HepG2 (cell line): ENCODE measurements around the gene NKX2-3.

Experiments
- ARHGAP35 ChIP-seq: sonication (generic); formaldehyde crosslinking; IDR thresholded peaks from 2 replicates; pipeline ENCODE4 v1.9.0; 2022; ENCODE audit warnings: mild to moderate bottlenecking, inconsistent platforms, moderate library complexity, missing genetic modification reagents, borderline replicate concordance
- CTCF ChIP-seq: sonication (generic); formaldehyde crosslinking; IDR thresholded peaks from 2 replicates; pipeline ENCODE4 v1.5.0; 2020; ENCODE audit warnings: mild to moderate bottlenecking, missing genetic modification reagents, moderate library complexity
- MAX ChIP-seq: IDR thresholded peaks from 2 replicates; pipeline ENCODE4 v1.6.1; 2012; ENCODE audit warnings: inconsistent platforms
- PREB ChIP-seq: sonication (generic); formaldehyde crosslinking; IDR thresholded peaks from 2 replicates; pipeline ENCODE4 v1.4.0; 2020; ENCODE audit warnings: missing genetic modification reagents
- RBAK ChIP-seq: sonication (generic); formaldehyde crosslinking; IDR thresholded peaks from 2 replicates; pipeline ENCODE4 v1.5.1; 2020; ENCODE audit warnings: mild to moderate bottlenecking, missing genetic modification reagents
- U2AF1 ChIP-seq: fragments of 200-400 bp; formaldehyde crosslinking; optimal IDR thresholded peaks from 2 replicates; pipeline ENCODE3; 2017; ENCODE audit warnings: mild to moderate bottlenecking, low read depth, low read length
- ZNF234 ChIP-seq: sonication (generic); formaldehyde crosslinking; conservative IDR thresholded peaks from 2 replicates; pipeline ENCODE4 v1.5.1; 2020; ENCODE audit warnings: mild to moderate bottlenecking, missing genetic modification reagents
- ZNF274 ChIP-seq: sonication (generic); formaldehyde crosslinking; IDR thresholded peaks from 2 replicates; pipeline ENCODE4 v1.5.1; 2020; ENCODE audit warnings: mild to moderate bottlenecking, missing genetic modification reagents

GRCh38 chr10:99544322-99544721 is 11.6 kb downstream of the NKX2-3 start:
- TF ChIP-seq PREB (CRISPR knock-in tag) (no peak), U2AF1 (no peak), ZNF234 (CRISPR knock-in tag) (no peak), ZNF274 (no peak), ARHGAP35 (CRISPR knock-in tag) (no peak), MAX (no peak), CTCF (CRISPR knock-in tag) (no peak), RBAK (CRISPR knock-in tag) (no peak)
